SK-N-SH treated with all-trans-retinoic acid at 6 μM for 48 hours (cell line): Measurements from ENCODE around the gene FLT1.

ENCODE experiments used
- ATAC-seq: fragments of 200-7000 bp; cut with Tn5 transposase; 3 replicates; pipeline ENCODE4 v1.9.1; 2020; ENCODE audit warnings: mild to moderate bottlenecking, moderate library complexity
- ARNTL ChIP-seq: fragments of 450-650 bp; formaldehyde crosslinking; IDR thresholded peaks from 2 replicates; pipeline ENCODE4 v1.5.0; 2020; ENCODE audit warnings: low read depth, mild to moderate bottlenecking, moderate library complexity, borderline replicate concordance
- BACH2 ChIP-seq: fragments of 250-450 bp; sonication (Bioruptor Pico); IDR thresholded peaks from 2 replicates; pipeline ENCODE4 v1.9.0; 2021; ENCODE audit warnings: mild to moderate bottlenecking, borderline replicate concordance
- GLIS3 ChIP-seq: fragments of 250-450 bp; sonication (Bioruptor Pico); IDR thresholded peaks from 2 replicates; pipeline ENCODE4 v1.5.0; 2020; ENCODE audit warnings: mild to moderate bottlenecking, moderate library complexity
- ISL1 ChIP-seq: fragments of 250-450 bp; sonication (Bioruptor Pico); IDR thresholded peaks from 2 replicates; pipeline ENCODE4 v2.1.2; 2022; ENCODE audit warnings: mild to moderate bottlenecking, moderate library complexity
- OSR1 ChIP-seq: fragments of 250-450 bp; sonication (Bioruptor Pico); IDR thresholded peaks from 2 replicates; pipeline ENCODE4 v1.8.0; 2022; ENCODE audit warnings: moderate library complexity, mild to moderate bottlenecking, inconsistent platforms
- PPARA ChIP-seq: fragments of 250-450 bp; sonication (Bioruptor Pico); IDR thresholded peaks from 2 replicates; pipeline ENCODE4 v1.5.0; 2020; ENCODE audit warnings: mild to moderate bottlenecking, borderline replicate concordance
- RARB ChIP-seq: fragments of 250-450 bp; sonication (Bioruptor Pico); IDR thresholded peaks from 2 replicates; pipeline ENCODE4 v1.8.0; 2021; ENCODE audit warnings: mild to moderate bottlenecking, moderate library complexity
- SNAI2 ChIP-seq: fragments of 250-450 bp; sonication (Bioruptor Pico); IDR thresholded peaks from 2 replicates; pipeline ENCODE4 v1.5.0; 2020; ENCODE audit warnings: mild to moderate bottlenecking, moderate library complexity
- TCF4 ChIP-seq: fragments of 250-450 bp; sonication (Bioruptor Pico); IDR thresholded peaks from 2 replicates; pipeline ENCODE4 v1.8.0; 2021; ENCODE audit warnings: mild to moderate bottlenecking, moderate library complexity, borderline replicate concordance
- TOX ChIP-seq: fragments of 250-450 bp; sonication (Bioruptor Pico); IDR thresholded peaks from 2 replicates; pipeline ENCODE4 v1.8.0; 2021; ENCODE audit warnings: mild to moderate bottlenecking, moderate library complexity, borderline replicate concordance
- ZC3H10 ChIP-seq: fragments of 250-450 bp; sonication (Bioruptor Pico); IDR thresholded peaks from 2 replicates; pipeline ENCODE4 v1.5.1; 2021; ENCODE audit warnings: mild to moderate bottlenecking, moderate library complexity
- ZFP3 ChIP-seq: fragments of 250-450 bp; sonication (Bioruptor Pico); IDR thresholded peaks from 2 replicates; pipeline ENCODE4 v1.5.0; 2020; ENCODE audit warnings: mild to moderate bottlenecking, moderate library complexity
- ZFP30 ChIP-seq: fragments of 450-650 bp; formaldehyde crosslinking; IDR thresholded peaks from 2 replicates; pipeline ENCODE4 v1.5.0; 2022; ENCODE audit warnings: mild to moderate bottlenecking, moderate library complexity
- ZNF565 ChIP-seq: fragments of 450-650 bp; formaldehyde crosslinking; conservative IDR thresholded peaks from 2 replicates; pipeline ENCODE4 v1.5.0; 2020; ENCODE audit warnings: low read depth, mild to moderate bottlenecking, moderate library complexity
- ZNF70 ChIP-seq: fragments of 450-650 bp; formaldehyde crosslinking; IDR thresholded peaks from 2 replicates; pipeline ENCODE4 v1.5.0; 2020; ENCODE audit warnings: mild to moderate bottlenecking, moderate library complexity
- ZNF8 ChIP-seq: fragments of 450-650 bp; formaldehyde crosslinking; IDR thresholded peaks from 2 replicates; pipeline ENCODE4 v1.5.0; 2020; ENCODE audit warnings: mild to moderate bottlenecking, moderate library complexity
- TF ChIP-seq, protein P1 (sequence below): fragments of 250-450 bp; sonication (Bioruptor Pico); IDR thresholded peaks from 2 replicates; pipeline ENCODE4 v1.5.0; 2020; ENCODE audit warnings: mild to moderate bottlenecking, moderate library complexity
- TF ChIP-seq, protein P2 (sequence below): fragments of 250-450 bp; sonication (Bioruptor Pico); IDR thresholded peaks from 2 replicates; pipeline ENCODE4 v1.5.1; 2021; ENCODE audit warnings: mild to moderate bottlenecking, moderate library complexity
- TF ChIP-seq, protein P3 (sequence below): fragments of 250-450 bp; sonication (Bioruptor Pico); IDR thresholded peaks from 2 replicates; pipeline ENCODE4 v1.8.0; 2021; ENCODE audit warnings: low read depth, mild to moderate bottlenecking, moderate library complexity, borderline replicate concordance
- TF ChIP-seq, protein P4 (sequence below): fragments of 250-450 bp; sonication (Bioruptor Pico); IDR thresholded peaks from 2 replicates; pipeline ENCODE4 v1.8.0; 2020; ENCODE audit warnings: mild to moderate bottlenecking, moderate library complexity, borderline replicate concordance
- TF ChIP-seq, protein P5 (sequence below): fragments of 250-450 bp; sonication (Bioruptor Pico); IDR thresholded peaks from 2 replicates; pipeline ENCODE4 v1.5.1; 2020; ENCODE audit warnings: low read depth, mild to moderate bottlenecking, moderate library complexity

Gene FLT1

DNA sequence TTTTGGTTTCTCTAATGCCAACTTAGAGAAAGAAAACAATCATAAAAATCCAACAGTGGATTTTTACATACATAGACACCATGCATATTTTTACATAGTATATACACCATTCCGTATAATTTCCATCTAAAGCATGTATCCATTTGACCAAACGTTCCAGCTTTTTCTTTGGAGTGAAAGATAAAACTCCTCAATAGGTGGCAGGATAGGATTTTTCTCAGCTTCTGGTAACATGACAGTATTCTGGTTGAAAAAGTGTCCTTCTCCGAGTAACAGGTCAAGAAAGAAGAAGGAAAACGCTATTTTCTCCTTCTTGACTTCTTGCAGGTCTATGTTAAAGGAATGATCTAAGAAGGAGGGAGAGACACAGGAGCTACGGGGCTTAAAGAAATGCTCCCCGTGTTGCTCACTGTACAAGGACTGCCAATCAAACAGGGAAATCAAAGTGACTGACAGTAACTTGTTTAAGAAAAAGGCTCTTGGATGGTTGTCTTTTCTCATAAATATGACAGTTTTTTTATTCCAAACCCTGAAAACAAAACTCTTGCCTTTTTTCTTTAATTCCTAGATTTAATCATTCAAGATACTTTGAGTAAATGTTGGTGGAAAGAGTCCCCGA lies 11.5 kb downstream of the FLT1 start:
- no peak for TF ChIP-seq ARNTL
- TF ChIP-seq, protein P1, sequence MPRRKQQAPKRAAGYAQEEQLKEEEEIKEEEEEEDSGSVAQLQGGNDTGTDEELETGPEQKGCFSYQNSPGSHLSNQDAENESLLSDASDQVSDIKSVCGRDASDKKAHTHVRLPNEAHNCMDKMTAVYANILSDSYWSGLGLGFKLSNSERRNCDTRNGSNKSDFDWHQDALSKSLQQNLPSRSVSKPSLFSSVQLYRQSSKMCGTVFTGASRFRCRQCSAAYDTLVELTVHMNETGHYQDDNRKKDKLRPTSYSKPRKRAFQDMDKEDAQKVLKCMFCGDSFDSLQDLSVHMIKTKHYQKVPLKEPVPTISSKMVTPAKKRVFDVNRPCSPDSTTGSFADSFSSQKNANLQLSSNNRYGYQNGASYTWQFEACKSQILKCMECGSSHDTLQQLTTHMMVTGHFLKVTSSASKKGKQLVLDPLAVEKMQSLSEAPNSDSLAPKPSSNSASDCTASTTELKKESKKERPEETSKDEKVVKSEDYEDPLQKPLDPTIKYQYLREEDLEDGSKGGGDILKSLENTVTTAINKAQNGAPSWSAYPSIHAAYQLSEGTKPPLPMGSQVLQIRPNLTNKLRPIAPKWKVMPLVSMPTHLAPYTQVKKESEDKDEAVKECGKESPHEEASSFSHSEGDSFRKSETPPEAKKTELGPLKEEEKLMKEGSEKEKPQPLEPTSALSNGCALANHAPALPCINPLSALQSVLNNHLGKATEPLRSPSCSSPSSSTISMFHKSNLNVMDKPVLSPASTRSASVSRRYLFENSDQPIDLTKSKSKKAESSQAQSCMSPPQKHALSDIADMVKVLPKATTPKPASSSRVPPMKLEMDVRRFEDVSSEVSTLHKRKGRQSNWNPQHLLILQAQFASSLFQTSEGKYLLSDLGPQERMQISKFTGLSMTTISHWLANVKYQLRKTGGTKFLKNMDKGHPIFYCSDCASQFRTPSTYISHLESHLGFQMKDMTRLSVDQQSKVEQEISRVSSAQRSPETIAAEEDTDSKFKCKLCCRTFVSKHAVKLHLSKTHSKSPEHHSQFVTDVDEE (CRISPR knock-in tag) = no peak
- TF ChIP-seq ISL1 (CRISPR knock-in tag) = no peak
- no peak for TF ChIP-seq ZFP30 (CRISPR knock-in tag)
- TF ChIP-seq, protein P2, sequence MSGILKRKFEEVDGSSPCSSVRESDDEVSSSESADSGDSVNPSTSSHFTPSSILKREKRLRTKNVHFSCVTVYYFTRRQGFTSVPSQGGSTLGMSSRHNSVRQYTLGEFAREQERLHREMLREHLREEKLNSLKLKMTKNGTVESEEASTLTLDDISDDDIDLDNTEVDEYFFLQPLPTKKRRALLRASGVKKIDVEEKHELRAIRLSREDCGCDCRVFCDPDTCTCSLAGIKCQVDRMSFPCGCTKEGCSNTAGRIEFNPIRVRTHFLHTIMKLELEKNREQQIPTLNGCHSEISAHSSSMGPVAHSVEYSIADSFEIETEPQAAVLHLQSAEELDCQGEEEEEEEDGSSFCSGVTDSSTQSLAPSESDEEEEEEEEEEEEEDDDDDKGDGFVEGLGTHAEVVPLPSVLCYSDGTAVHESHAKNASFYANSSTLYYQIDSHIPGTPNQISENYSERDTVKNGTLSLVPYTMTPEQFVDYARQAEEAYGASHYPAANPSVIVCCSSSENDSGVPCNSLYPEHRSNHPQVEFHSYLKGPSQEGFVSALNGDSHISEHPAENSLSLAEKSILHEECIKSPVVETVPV (CRISPR knock-in tag) = no peak
- TF ChIP-seq SNAI2 = no peak
- no peak for TF ChIP-seq ZNF8 (CRISPR knock-in tag)
- TF ChIP-seq, protein P3, sequence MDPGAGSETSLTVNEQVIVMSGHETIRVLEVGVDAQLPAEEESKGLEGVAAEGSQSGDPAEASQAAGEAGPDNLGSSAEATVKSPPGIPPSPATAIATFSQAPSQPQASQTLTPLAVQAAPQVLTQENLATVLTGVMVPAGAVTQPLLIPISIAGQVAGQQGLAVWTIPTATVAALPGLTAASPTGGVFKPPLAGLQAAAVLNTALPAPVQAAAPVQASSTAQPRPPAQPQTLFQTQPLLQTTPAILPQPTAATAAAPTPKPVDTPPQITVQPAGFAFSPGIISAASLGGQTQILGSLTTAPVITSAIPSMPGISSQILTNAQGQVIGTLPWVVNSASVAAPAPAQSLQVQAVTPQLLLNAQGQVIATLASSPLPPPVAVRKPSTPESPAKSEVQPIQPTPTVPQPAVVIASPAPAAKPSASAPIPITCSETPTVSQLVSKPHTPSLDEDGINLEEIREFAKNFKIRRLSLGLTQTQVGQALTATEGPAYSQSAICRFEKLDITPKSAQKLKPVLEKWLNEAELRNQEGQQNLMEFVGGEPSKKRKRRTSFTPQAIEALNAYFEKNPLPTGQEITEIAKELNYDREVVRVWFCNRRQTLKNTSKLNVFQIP (CRISPR knock-in tag) = no peak
- TF ChIP-seq ZC3H10 (CRISPR knock-in tag) = no peak
- TF ChIP-seq BACH2 (CRISPR knock-in tag) = no peak
- no peak for TF ChIP-seq ZNF70 (CRISPR knock-in tag)
- TF ChIP-seq ZNF565 = no peak
- TF ChIP-seq, protein P4, sequence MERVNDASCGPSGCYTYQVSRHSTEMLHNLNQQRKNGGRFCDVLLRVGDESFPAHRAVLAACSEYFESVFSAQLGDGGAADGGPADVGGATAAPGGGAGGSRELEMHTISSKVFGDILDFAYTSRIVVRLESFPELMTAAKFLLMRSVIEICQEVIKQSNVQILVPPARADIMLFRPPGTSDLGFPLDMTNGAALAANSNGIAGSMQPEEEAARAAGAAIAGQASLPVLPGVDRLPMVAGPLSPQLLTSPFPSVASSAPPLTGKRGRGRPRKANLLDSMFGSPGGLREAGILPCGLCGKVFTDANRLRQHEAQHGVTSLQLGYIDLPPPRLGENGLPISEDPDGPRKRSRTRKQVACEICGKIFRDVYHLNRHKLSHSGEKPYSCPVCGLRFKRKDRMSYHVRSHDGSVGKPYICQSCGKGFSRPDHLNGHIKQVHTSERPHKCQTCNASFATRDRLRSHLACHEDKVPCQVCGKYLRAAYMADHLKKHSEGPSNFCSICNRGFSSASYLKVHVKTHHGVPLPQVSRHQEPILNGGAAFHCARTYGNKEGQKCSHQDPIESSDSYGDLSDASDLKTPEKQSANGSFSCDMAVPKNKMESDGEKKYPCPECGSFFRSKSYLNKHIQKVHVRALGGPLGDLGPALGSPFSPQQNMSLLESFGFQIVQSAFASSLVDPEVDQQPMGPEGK (CRISPR knock-in tag) = no peak
- TF ChIP-seq TCF4 (CRISPR knock-in tag) = no peak
- no peak for TF ChIP-seq GLIS3 (CRISPR knock-in tag)
- no peak for TF ChIP-seq TOX
- no peak for TF ChIP-seq OSR1
- no peak for TF ChIP-seq PPARA (CRISPR knock-in tag)
- ATAC-seq = no peak

DNA sequence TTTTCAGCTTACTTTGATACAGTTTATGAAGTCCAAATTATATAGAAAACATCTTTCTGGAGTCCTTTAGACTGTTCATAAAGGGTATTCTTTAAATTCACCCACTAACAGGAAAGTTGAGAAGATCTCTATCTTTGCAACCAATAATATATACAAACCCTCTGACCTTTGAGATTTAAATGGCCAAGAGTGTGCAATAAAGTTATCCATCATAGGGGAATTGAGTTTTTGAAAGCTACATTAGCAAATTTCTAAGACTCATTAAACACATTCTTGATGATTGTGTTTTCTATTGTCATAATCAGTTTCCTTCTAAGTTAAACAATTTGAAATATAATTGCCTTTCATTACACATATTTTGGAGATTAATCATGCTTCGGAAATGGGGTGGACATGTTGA lies 15.9 kb downstream of the FLT1 start:
- no peak for ATAC-seq
- TF ChIP-seq ZFP30 (CRISPR knock-in tag) = no peak
- TF ChIP-seq, protein P4 (CRISPR knock-in tag) = no peak
- no peak for TF ChIP-seq OSR1
- TF ChIP-seq ZFP3 (CRISPR knock-in tag) = no peak
- TF ChIP-seq ARNTL = no peak
- TF ChIP-seq BACH2 (CRISPR knock-in tag) = no peak
- TF ChIP-seq ISL1 (CRISPR knock-in tag) = no peak
- TF ChIP-seq, protein P5, sequence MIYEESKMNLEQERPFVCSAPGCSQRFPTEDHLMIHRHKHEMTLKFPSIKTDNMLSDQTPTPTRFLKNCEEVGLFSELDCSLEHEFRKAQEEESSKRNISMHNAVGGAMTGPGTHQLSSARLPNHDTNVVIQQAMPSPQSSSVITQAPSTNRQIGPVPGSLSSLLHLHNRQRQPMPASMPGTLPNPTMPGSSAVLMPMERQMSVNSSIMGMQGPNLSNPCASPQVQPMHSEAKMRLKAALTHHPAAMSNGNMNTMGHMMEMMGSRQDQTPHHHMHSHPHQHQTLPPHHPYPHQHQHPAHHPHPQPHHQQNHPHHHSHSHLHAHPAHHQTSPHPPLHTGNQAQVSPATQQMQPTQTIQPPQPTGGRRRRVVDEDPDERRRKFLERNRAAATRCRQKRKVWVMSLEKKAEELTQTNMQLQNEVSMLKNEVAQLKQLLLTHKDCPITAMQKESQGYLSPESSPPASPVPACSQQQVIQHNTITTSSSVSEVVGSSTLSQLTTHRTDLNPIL = no peak
- no peak for TF ChIP-seq PPARA (CRISPR knock-in tag)
- no peak for TF ChIP-seq ZC3H10 (CRISPR knock-in tag)
- TF ChIP-seq, protein P1 (CRISPR knock-in tag) = no peak
- TF ChIP-seq RARB = no peak
- TF ChIP-seq TCF4 (CRISPR knock-in tag) = no peak
- TF ChIP-seq TOX = no peak
- TF ChIP-seq, protein P3 (CRISPR knock-in tag) = no peak
- TF ChIP-seq ZNF70 (CRISPR knock-in tag) = no peak
